KOPT-K1 (cell line): ENCODE measurements around the gene ELAVL2.

Source experiments
- H3K27ac ChIP-seq: fragments of 200-600 bp; sonication (generic); 2 replicates; pipeline ENCODE4 v1.5.1; 2016; ENCODE audit warnings: antibody characterized with exemption, mild to moderate bottlenecking, low read depth, low read length; ENCODE audit not compliant: poor library complexity, severe bottlenecking
- H3K36me3 ChIP-seq: fragments of 200-600 bp; sonication (generic); 2 replicates; pipeline ENCODE4 v1.5.1; 2017; ENCODE audit warnings: antibody characterized with exemption, mild to moderate bottlenecking, low read length, moderate library complexity; ENCODE audit not compliant: insufficient read depth
- H3K9me3 ChIP-seq: fragments of 200-600 bp; sonication (generic); 2 replicates; pipeline ENCODE4 v1.5.1; 2017; ENCODE audit warnings: antibody characterized with exemption, low read length, mild to moderate bottlenecking; ENCODE audit not compliant: insufficient read depth, poor library complexity, severe bottlenecking

The ELAVL2 gene

GRCh38 chr9:23765561-23765960 is 60.5 kb downstream of the ELAVL2 start:
- H3K27ac ChIP-seq, result no peak overlapping the region
- H3K9me3 ChIP-seq, result no peaks in the 10 kb centered on the region
- no peaks in the 10 kb centered on the region for H3K36me3 ChIP-seq

DNA sequence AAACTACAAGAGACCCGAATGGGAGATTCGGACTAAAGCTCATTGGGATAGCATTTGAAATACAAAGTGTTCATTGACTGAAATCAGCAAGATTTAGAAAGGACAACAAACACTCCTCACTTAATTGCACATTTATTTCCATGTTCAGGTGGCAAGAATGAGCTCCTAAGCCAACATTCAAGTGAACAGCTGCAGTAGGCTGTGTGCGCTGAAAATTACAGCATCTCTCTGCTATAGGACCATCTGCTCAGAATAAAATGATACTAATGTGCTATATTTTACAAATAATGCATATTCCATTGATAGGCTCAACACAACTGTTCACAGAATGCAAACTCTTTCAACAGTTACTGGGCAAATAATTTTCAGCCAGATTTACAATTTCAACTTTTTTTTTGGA is 61.8 kb downstream of the ELAVL2 start:
- H3K9me3 ChIP-seq, result no peaks in the 10 kb centered on the region
- no peak overlapping the region for H3K27ac ChIP-seq
- H3K36me3 ChIP-seq, result no peaks in the 10 kb centered on the region

- Histone ChIP-seq H3K9me3 (no peaks in the 10 kb centered on the region), H3K27ac (no peak overlapping the region), H3K36me3 (no peaks in the 10 kb centered on the region)
These were observed 71.5 kb downstream of the ELAVL2 start for GRCh38 chr9:23754551-23754950.

- no peak overlapping the region for H3K27ac ChIP-seq
- no peaks in the 10 kb centered on the region for H3K9me3 ChIP-seq
- no peaks in the 10 kb centered on the region for H3K36me3 ChIP-seq
These were observed 73.2 kb downstream of the ELAVL2 start for GRCh38 chr9:23752859-23753258.

- Histone ChIP-seq H3K36me3 (no peaks in the 10 kb centered on the region), H3K27ac (no peak overlapping the region), H3K9me3 (no peaks in the 10 kb centered on the region)
These were observed 74.4 kb downstream of the ELAVL2 start for GRCh38 chr9:23751633-23752032.

DNA sequence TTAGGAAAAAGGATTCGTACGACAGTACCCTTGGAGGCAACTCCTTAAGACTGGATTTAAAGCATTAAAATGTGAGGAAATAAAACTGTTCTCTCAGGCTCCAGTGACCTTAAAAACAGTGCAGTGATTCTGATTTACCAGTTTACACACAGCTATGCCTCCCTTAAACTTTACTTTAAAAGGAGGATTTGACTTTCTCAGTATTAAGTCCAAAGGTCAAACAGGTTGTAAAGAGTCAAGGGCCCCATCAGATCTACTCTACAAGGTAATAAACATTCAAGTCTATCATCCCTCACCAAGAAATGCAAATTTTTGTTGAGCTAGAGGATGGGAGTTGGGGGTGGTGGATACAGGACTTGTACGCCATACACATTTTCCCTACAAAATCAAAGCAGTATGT is 75.2 kb downstream of the ELAVL2 start:
- no peaks in the 10 kb centered on the region for H3K36me3 ChIP-seq
- no peak overlapping the region for H3K27ac ChIP-seq
- no peaks in the 10 kb centered on the region for H3K9me3 ChIP-seq

DNA sequence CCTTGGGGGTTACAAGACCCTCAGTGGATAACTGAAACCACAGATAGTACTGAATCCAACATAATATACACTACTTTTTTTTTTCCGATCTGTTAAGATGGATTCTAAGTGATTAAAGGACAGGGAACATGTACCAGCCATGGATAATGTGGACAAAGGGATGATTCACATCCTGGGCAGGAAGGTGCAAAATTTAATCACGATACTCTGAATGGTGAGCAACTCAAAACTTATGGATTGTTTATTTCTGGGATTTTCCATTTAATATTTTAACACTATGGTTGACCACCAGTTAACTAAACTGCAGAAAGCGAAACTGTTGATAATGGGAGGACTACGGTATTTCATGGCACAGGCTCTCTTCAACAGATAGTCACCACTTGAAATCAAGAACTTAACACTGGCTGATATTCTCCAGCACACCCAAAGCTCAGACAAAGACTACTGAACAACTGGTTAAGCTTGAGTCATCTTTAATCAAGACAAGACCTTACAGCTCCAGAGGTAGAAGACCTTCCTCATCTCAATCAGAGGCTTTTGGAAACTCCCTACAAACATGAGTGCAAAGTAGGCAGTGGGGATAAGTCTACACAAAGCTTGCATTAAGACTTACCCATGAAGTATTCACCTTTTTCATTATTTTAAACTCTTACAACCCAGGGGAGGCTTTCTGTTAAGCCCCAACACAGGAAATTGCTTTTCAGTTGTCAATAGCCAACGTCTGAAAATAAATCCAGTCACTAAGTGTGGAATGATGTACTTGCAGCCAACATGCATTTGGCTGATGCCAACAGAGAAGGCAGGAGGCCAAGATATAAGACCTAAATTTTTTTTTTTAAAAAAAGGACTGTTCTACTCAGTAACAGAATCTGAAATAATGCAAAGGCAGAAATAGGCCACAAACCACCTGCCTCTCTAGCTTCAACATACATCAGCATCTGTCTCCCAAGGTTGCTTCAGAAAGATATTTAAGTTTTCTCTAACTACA is 78.7 kb downstream of the ELAVL2 start:
- no peak overlapping the region for H3K27ac ChIP-seq
- H3K36me3 ChIP-seq, result no peaks in the 10 kb centered on the region
- no peaks in the 10 kb centered on the region for H3K9me3 ChIP-seq

GRCh38 chr9:23746317-23746716 is 79.7 kb downstream of the ELAVL2 start:
- no peaks in the 10 kb centered on the region for H3K36me3 ChIP-seq
- H3K27ac ChIP-seq, result no peak overlapping the region
- H3K9me3 ChIP-seq, result no peaks in the 10 kb centered on the region

DNA sequence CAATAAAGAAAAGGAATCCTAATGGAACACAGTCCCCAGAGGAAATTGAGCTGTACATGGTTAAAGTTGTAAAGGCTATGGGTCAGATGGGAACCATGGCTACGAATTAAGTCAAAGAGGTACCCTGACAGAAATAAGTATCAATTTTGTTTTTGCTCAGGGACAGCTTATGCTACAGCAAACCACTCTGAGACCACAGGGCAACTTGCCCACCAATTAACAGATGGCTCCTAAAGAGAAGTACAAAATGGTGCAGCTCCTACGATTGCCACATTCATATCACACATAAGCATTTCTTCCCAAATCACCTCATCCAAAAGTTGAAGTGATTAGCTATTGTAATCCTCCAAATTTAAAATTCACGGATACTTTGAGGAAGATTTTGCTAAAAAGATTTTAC is 83.0 kb downstream of the ELAVL2 start:
- no peaks in the 10 kb centered on the region for H3K36me3 ChIP-seq
- H3K27ac ChIP-seq, result no peak overlapping the region
- H3K9me3 ChIP-seq, result no peaks in the 10 kb centered on the region

- H3K9me3 ChIP-seq, result no peaks in the 10 kb centered on the region
- H3K36me3 ChIP-seq, result no peaks in the 10 kb centered on the region
- no peak overlapping the region for H3K27ac ChIP-seq
These were observed 84.7 kb downstream of the ELAVL2 start for GRCh38 chr9:23741351-23741750.

GRCh38 chr9:23740531-23740930 is 85.5 kb downstream of the ELAVL2 start:
- Histone ChIP-seq H3K36me3 (no peaks in the 10 kb centered on the region), H3K27ac (no peak overlapping the region), H3K9me3 (no peaks in the 10 kb centered on the region)

DNA sequence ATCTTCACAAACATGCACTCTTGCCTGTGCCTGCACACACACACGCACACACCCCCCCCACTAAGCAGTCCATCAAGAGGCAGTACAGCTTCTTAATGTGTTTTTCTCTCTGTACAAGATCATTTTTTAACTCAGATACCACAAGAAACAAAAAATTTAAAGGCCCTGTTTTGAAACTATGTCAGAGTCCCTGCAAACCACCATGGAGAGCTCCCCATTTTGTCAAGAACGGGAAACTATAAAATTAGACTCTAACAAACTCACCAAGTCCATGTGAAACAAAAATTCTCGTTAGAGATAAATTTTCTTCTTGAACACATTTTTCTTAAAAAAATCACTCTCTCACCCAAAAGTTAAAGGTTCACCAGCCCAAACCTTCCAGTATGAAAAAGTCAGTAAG is 86.3 kb downstream of the ELAVL2 start:
- H3K36me3 ChIP-seq, result no peaks in the 10 kb centered on the region
- no peak overlapping the region for H3K27ac ChIP-seq
- no peaks in the 10 kb centered on the region for H3K9me3 ChIP-seq

GRCh38 chr9:23736293-23736692 is 89.7 kb downstream of the ELAVL2 start:
- no peaks in the 10 kb centered on the region for H3K36me3 ChIP-seq
- H3K9me3 ChIP-seq, result no peaks in the 10 kb centered on the region
- H3K27ac ChIP-seq, result no peak overlapping the region

- no peaks in the 10 kb centered on the region for H3K9me3 ChIP-seq
These were observed 92.5 kb downstream of the ELAVL2 start for GRCh38 chr9:23733495-23734078.

GRCh38 chr9:23731353-23731752 is 94.7 kb downstream of the ELAVL2 start:
- no peaks in the 10 kb centered on the region for H3K36me3 ChIP-seq
- no peak overlapping the region for H3K27ac ChIP-seq

More at GRCh38 chr9:23733495-23734078, 92.5 kb downstream of the ELAVL2 start:
- no peaks in the 10 kb centered on the region for H3K36me3 ChIP-seq
- no peak overlapping the region for H3K27ac ChIP-seq

DNA sequence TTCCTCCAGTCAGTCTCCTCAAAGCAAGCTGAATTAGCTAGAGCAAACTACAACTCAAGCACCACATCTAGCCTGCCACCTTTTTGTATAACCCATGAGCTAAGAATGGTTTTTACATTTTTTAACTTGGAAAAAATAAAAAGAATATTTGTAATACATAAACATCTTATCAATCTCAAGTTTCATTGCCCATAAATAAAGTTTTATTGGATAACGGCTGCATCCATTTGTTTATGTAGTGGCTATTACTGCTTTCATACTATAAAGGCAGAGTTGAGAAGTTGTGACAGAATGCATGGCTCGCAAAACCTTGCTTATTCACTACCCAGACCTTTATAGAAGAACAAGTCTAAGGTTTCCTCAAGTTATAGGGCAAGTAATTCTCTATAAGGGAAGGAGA is 95.7 kb downstream of the ELAVL2 start:
- Histone ChIP-seq H3K9me3 (no peaks in the 10 kb centered on the region), H3K36me3 (no peaks in the 10 kb centered on the region), H3K27ac (no peak overlapping the region)

More at GRCh38 chr9:23731353-23731752, 94.7 kb downstream of the ELAVL2 start:
- no peaks in the 10 kb centered on the region for H3K9me3 ChIP-seq
